ENCODE measurements around the gene DBI. TPM values are rescaled to one million over a fixed set of nuclear protein-coding genes. Genes with fewer than 3 reads are reported as not detected.

Gene DBI
- polyA plus RNA-seq, 1 donor from 2014 or later, result 110 TPM

GRCh38 chr2:119389615-119390306 is 23.0 kb downstream of the DBI start:
- TF ChIP-seq SMC3 (conservative IDR thresholded peaks at IDR 0.05; ENCODE audit: poor library complexity) (no peak), MXI1 (conservative IDR thresholded peaks at IDR 0.05; ENCODE audit: poor library complexity, severe bottlenecking) (no peak), POLR2AphosphoS5 (IDR thresholded peaks at IDR 0.05) (no peak), RAD21 (conservative IDR thresholded peaks at IDR 0.05) (no peak), EP300 (conservative IDR thresholded peaks at IDR 0.05; ENCODE audit: poor library complexity, severe bottlenecking) (no peak), EZH2 (IDR thresholded peaks at IDR 0.05; ENCODE audit: borderline replicate concordance, insufficient read depth, low read length, poor library complexity, severe bottlenecking) (no peak), TAF1 (IDR thresholded peaks at IDR 0.05; ENCODE audit: low read depth) (no peak)
- TF ChIP-seq, protein P1, sequence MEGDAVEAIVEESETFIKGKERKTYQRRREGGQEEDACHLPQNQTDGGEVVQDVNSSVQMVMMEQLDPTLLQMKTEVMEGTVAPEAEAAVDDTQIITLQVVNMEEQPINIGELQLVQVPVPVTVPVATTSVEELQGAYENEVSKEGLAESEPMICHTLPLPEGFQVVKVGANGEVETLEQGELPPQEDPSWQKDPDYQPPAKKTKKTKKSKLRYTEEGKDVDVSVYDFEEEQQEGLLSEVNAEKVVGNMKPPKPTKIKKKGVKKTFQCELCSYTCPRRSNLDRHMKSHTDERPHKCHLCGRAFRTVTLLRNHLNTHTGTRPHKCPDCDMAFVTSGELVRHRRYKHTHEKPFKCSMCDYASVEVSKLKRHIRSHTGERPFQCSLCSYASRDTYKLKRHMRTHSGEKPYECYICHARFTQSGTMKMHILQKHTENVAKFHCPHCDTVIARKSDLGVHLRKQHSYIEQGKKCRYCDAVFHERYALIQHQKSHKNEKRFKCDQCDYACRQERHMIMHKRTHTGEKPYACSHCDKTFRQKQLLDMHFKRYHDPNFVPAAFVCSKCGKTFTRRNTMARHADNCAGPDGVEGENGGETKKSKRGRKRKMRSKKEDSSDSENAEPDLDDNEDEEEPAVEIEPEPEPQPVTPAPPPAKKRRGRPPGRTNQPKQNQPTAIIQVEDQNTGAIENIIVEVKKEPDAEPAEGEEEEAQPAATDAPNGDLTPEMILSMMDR (IDR thresholded peaks at IDR 0.05; ENCODE audit: poor library complexity, severe bottlenecking), result no peak
- TF ChIP-seq, protein P2, sequence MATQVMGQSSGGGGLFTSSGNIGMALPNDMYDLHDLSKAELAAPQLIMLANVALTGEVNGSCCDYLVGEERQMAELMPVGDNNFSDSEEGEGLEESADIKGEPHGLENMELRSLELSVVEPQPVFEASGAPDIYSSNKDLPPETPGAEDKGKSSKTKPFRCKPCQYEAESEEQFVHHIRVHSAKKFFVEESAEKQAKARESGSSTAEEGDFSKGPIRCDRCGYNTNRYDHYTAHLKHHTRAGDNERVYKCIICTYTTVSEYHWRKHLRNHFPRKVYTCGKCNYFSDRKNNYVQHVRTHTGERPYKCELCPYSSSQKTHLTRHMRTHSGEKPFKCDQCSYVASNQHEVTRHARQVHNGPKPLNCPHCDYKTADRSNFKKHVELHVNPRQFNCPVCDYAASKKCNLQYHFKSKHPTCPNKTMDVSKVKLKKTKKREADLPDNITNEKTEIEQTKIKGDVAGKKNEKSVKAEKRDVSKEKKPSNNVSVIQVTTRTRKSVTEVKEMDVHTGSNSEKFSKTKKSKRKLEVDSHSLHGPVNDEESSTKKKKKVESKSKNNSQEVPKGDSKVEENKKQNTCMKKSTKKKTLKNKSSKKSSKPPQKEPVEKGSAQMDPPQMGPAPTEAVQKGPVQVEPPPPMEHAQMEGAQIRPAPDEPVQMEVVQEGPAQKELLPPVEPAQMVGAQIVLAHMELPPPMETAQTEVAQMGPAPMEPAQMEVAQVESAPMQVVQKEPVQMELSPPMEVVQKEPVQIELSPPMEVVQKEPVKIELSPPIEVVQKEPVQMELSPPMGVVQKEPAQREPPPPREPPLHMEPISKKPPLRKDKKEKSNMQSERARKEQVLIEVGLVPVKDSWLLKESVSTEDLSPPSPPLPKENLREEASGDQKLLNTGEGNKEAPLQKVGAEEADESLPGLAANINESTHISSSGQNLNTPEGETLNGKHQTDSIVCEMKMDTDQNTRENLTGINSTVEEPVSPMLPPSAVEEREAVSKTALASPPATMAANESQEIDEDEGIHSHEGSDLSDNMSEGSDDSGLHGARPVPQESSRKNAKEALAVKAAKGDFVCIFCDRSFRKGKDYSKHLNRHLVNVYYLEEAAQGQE (IDR thresholded peaks at IDR 0.05; ENCODE audit: borderline replicate concordance), result no peak
- no peak overlapping the region for H3K27ac ChIP-seq (ENCODE audit: low read length)
- H3K4me3 ChIP-seq (ENCODE audit: low read length), result no peak overlapping the region
- H3K9me2 ChIP-seq (ENCODE audit: insufficient read depth, low read length), result no peaks in the 10 kb centered on the region
- H3F3A ChIP-seq (ENCODE audit: insufficient read depth, low read length, poor library complexity, severe bottlenecking), result no peaks in the 10 kb centered on the region
- no peaks in the 10 kb centered on the region for H3K36me3 ChIP-seq (ENCODE audit: insufficient read depth, low read length)
- H2AFZ ChIP-seq (ENCODE audit: low read depth, low read length), result no peak overlapping the region
- H4K20me1 ChIP-seq (ENCODE audit: insufficient read depth), result no peaks in the 10 kb centered on the region
- no peaks in the 10 kb centered on the region for H3K9me3 ChIP-seq (ENCODE audit: low read length)
- no peaks in the 10 kb centered on the region for H3K79me2 ChIP-seq (replicated peaks; ENCODE audit: insufficient read depth, low read length)
- H3K9ac ChIP-seq (ENCODE audit: low read length), result no peak overlapping the region
- no peak overlapping the region for H3K4me2 ChIP-seq (ENCODE audit: low read length)
- H3K27me3 ChIP-seq (ENCODE audit: insufficient read depth, low read depth, low read length), result no peaks in the 10 kb centered on the region

DNA sequence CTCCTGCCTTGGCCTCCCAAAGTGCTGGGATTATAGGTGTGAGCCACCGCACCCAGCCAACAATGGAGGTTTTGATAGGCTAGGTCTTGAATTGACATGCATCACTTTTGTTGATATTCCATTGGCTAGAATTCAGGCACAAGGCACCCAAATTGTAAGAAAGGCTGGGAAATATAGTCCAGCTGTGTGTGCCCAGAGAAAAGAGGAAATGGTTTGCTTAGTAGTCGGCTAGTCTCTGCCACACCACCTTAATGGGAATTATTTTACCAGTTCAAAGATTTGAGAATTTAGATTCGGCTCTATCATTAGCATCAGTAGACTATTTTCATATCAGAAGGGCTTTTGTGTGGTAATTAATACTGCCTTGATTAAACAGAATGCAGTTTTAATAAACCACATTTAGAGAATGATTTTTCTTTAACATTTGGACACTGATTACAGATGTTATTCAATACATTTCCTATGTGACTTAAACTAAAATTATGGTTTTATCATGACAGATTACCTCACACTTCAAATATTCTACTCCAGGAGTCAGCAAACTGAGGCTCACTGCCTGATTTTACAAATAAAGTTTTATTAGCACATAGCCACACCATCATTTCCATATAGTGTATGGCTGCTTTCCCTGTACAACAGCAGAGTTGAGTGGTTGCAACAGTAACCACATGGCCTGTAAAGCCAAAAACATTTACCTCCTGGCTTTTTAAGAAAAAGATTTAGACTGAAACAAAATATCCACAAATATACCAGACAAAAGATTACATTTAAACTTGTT is 27.4 kb downstream of the DBI start:
- H3K27ac ChIP-seq (ENCODE audit: low read length), result no peak overlapping the region
- no peak overlapping the region for H3K9ac ChIP-seq (ENCODE audit: low read length)
- no peaks in the 10 kb centered on the region for H3F3A ChIP-seq (ENCODE audit: insufficient read depth, low read length, poor library complexity, severe bottlenecking)
- H2AFZ ChIP-seq (ENCODE audit: low read depth, low read length), result no peak overlapping the region
- H3K4me3 ChIP-seq (ENCODE audit: low read length), result no peak overlapping the region
- no peaks in the 10 kb centered on the region for H3K9me3 ChIP-seq (ENCODE audit: low read length)
- no peaks in the 10 kb centered on the region for H3K9me2 ChIP-seq (ENCODE audit: insufficient read depth, low read length)
- no peak overlapping the region for H3K4me2 ChIP-seq (ENCODE audit: low read length)
- H3K79me2 ChIP-seq (replicated peaks; ENCODE audit: insufficient read depth, low read length), result no peaks in the 10 kb centered on the region
- H4K20me1 ChIP-seq (ENCODE audit: insufficient read depth), result no peaks in the 10 kb centered on the region
- H3K27me3 ChIP-seq (ENCODE audit: insufficient read depth, low read depth, low read length), result no peaks in the 10 kb centered on the region
- TF ChIP-seq POLR2AphosphoS5 (IDR thresholded peaks at IDR 0.05) (no peak), EZH2 (IDR thresholded peaks at IDR 0.05; ENCODE audit: borderline replicate concordance, insufficient read depth, low read length, poor library complexity, severe bottlenecking) (no peak), TAF1 (IDR thresholded peaks at IDR 0.05; ENCODE audit: low read depth) (no peak), RAD21 (conservative IDR thresholded peaks at IDR 0.05) (no peak), MXI1 (conservative IDR thresholded peaks at IDR 0.05; ENCODE audit: poor library complexity, severe bottlenecking) (no peak), EP300 (conservative IDR thresholded peaks at IDR 0.05; ENCODE audit: poor library complexity, severe bottlenecking) (no peak), SMC3 (conservative IDR thresholded peaks at IDR 0.05; ENCODE audit: poor library complexity) (no peak)
- TF ChIP-seq, protein P2 (IDR thresholded peaks at IDR 0.05; ENCODE audit: borderline replicate concordance), result no peak
- TF ChIP-seq, protein P1 (IDR thresholded peaks at IDR 0.05; ENCODE audit: poor library complexity, severe bottlenecking), result no peak
- no peaks in the 10 kb centered on the region for H3K36me3 ChIP-seq (ENCODE audit: insufficient read depth, low read length)
